IMR-90 (cell line): ENCODE data around the gene PKP3. TPM values are rescaled to one million over a fixed set of nuclear protein-coding genes. Genes with fewer than 3 reads are reported as not detected.

Experiments used
- ATAC-seq: fragments of 200-7000 bp; cut with Tn5 transposase; 2 replicates; pipeline ENCODE4 v1.9.1; 2020; ENCODE audit warnings: low read depth, mild to moderate bottlenecking, moderate library complexity
- BruUV-seq: library from RNA; stranded (reverse); fragments of 400-500 nt; replicated peaks from 2 replicates; lab custom pipeline; 2021; lab: Mats Ljungman, UMichigan
- CTCF ChIA-PET: fragments of 300-600 bp; formaldehyde crosslinking; extraction: SDS; loops from one replicate; lab custom pipeline; 2021; ENCODE audit warnings: antibody characterized with exemption; lab: Yijun Ruan, JAX
- POLR2A ChIA-PET: fragments of 300-600 bp; sonication (Branson Sonifier 250); formaldehyde crosslinking; loops from one replicate; lab custom pipeline; 2022; ENCODE audit warnings: antibody characterized with exemption; ENCODE audit not compliant: unreplicated experiment; lab: Charles Lee
- DNase-seq: peaks from one replicate; pipeline ENCODE4 v3.0.0; 2013
- H2AFZ ChIP-seq: replicated peaks from 2 replicates; pipeline ENCODE3; 2013; ENCODE audit warnings: low read length, mild to moderate bottlenecking; ENCODE audit not compliant: poor library complexity
- H2AK5ac ChIP-seq: 2 replicates; pipeline ENCODE4 v1.6.1; 2013; ENCODE audit warnings: low read depth, low read length, inconsistent platforms
- H2AK9ac ChIP-seq: replicated peaks from 2 replicates; pipeline ENCODE3; 2013; ENCODE audit warnings: mild to moderate bottlenecking, low read depth, low read length, moderate library complexity; ENCODE audit not compliant: poor library complexity
- H2BK120ac ChIP-seq: 2 replicates; pipeline ENCODE4 v1.6.1; 2013; ENCODE audit warnings: low read depth, low read length, inconsistent platforms
- H2BK15ac ChIP-seq: 3 replicates; pipeline ENCODE4 v1.6.1; 2013; ENCODE audit warnings: low read depth, low read length, inconsistent platforms
- H2BK20ac ChIP-seq: 2 replicates; pipeline ENCODE4 v1.6.1; 2013; ENCODE audit warnings: low read depth, mild to moderate bottlenecking, inconsistent platforms, low read length, moderate library complexity
- H2BK5ac ChIP-seq: 2 replicates; pipeline ENCODE4 v1.6.1; 2013; ENCODE audit warnings: mild to moderate bottlenecking, low read depth, low read length, inconsistent platforms; ENCODE audit not compliant: poor library complexity, severe bottlenecking
- H3K14ac ChIP-seq: replicated peaks from 2 replicates; pipeline ENCODE4 v1.6.1; 2013; ENCODE audit warnings: low read depth, low read length, inconsistent platforms
- H3K18ac ChIP-seq: 2 replicates; pipeline ENCODE4 v1.6.1; 2013; ENCODE audit warnings: low read depth, low read length, control low read depth
- H3K23ac ChIP-seq: 2 replicates; pipeline ENCODE4 v1.6.1; 2013; ENCODE audit warnings: low read depth, low read length, inconsistent platforms
- H3K27ac ChIP-seq: 2 replicates; pipeline ENCODE4 v1.5.1; 2013; ENCODE audit warnings: mild to moderate bottlenecking, control low read depth, low read length; ENCODE audit not compliant: insufficient read depth
- H3K27me3 ChIP-seq: 2 replicates; pipeline ENCODE4 v1.6.1; 2013; ENCODE audit warnings: low read length; ENCODE audit not compliant: control insufficient read depth, insufficient read depth
- H3K36me3 ChIP-seq: 2 replicates; pipeline ENCODE4 v1.6.1; 2013; ENCODE audit warnings: low read length, mixed read lengths; ENCODE audit not compliant: control insufficient read depth, insufficient read depth
- H3K4ac ChIP-seq: 2 replicates; pipeline ENCODE4 v1.6.1; 2013; ENCODE audit warnings: low read depth, low read length, inconsistent platforms
- H3K4me1 ChIP-seq: 2 replicates; pipeline ENCODE4 v1.6.1; 2013; ENCODE audit warnings: low read length, mixed read lengths; ENCODE audit not compliant: control insufficient read depth, insufficient read depth
- H3K4me2 ChIP-seq: 2 replicates; pipeline ENCODE4 v1.6.1; 2013; ENCODE audit warnings: low read depth, mild to moderate bottlenecking, control low read depth, low read length, moderate library complexity
- H3K4me3 ChIP-seq: 2 replicates; pipeline ENCODE4 v1.5.1; 2013; ENCODE audit warnings: low read depth, mild to moderate bottlenecking, control low read depth, low read length, moderate library complexity; ENCODE audit not compliant: insufficient read depth
- H3K56ac ChIP-seq: 2 replicates; pipeline ENCODE4 v1.6.1; 2013; ENCODE audit warnings: low read length, inconsistent platforms; ENCODE audit not compliant: insufficient read depth; ENCODE audit errors: extremely low read depth
- H3K79me1 ChIP-seq, 2 experiments: 2 replicates each; pipeline ENCODE4 v1.6.1; 2013; ENCODE audit warnings: low read length in 2 of 2, inconsistent platforms in 1 of 2, low read depth in 1 of 2
- H3K9ac ChIP-seq: 2 replicates; pipeline ENCODE4 v1.6.1; 2013; ENCODE audit warnings: low read depth, low read length, control low read depth
- H3K9me1 ChIP-seq: 2 replicates; pipeline ENCODE4 v1.6.1; 2013; ENCODE audit warnings: low read length, inconsistent platforms; ENCODE audit not compliant: insufficient read depth
- H3K9me3 ChIP-seq: 2 replicates; pipeline ENCODE4 v1.6.1; 2013; ENCODE audit warnings: low read length; ENCODE audit not compliant: control insufficient read depth, insufficient read depth
- H4K20me1 ChIP-seq: 2 replicates; pipeline ENCODE4 v1.6.1; 2013; ENCODE audit warnings: low read length, inconsistent platforms; ENCODE audit not compliant: insufficient read depth
- H4K5ac ChIP-seq: 2 replicates; pipeline ENCODE4 v1.6.1; 2013; ENCODE audit warnings: mild to moderate bottlenecking, low read depth, low read length, control low read depth
- H4K8ac ChIP-seq, 2 experiments: 2 replicates each; pipeline ENCODE4 v1.6.1; 2013; ENCODE audit warnings: low read depth in 2 of 2, low read length in 2 of 2, control low read depth in 1 of 2, inconsistent platforms in 1 of 2
- H4K91ac ChIP-seq: 2 replicates; pipeline ENCODE4 v1.6.1; 2013; ENCODE audit warnings: low read depth, low read length, inconsistent platforms; ENCODE audit not compliant: insufficient read depth
- BHLHE40 ChIP-seq: fragments of 150-350 bp; IDR thresholded peaks from 2 replicates; pipeline ENCODE4 v1.6.1; 2016; ENCODE audit warnings: mild to moderate bottlenecking, low read depth, low read length
- MAFK ChIP-seq: IDR thresholded peaks from 2 replicates; pipeline ENCODE4 v1.6.1; 2012; ENCODE audit warnings: low read depth, low read length, improper control_type of control experiment
- MXI1 ChIP-seq: IDR thresholded peaks from 2 replicates; pipeline ENCODE4 v1.6.1; 2012; ENCODE audit warnings: low read depth, mild to moderate bottlenecking, low read length, moderate library complexity, borderline replicate concordance
- RAD21 ChIP-seq: IDR thresholded peaks from 2 replicates; pipeline ENCODE4 v1.6.1; 2012; ENCODE audit warnings: low read length, improper control_type of control experiment
- RFX5 ChIP-seq: IDR thresholded peaks from 2 replicates; pipeline ENCODE4 v1.8.0; 2012; ENCODE audit warnings: low read depth, mild to moderate bottlenecking, low read length, moderate library complexity
- WGBS, 2 experiments: methylation state at CpG; one replicate each; pipeline versions ENCODE4 v1.1.5 to v1.1.7; 2013; ENCODE audit warnings: missing lambda C conversion rate in 2 of 2; ENCODE audit not compliant: insufficient read length in 1 of 2; ENCODE audit errors: extremely low coverage in 2 of 2; 5-methylcytosine and 5-hydroxymethylcytosine counted together
- dilution Hi-C: fragments of 300-500 bp; cut with HindIII; formaldehyde crosslinking; loops from one replicate; pipeline ENCODE4 v1.14.3; 2018; ENCODE audit warnings: low sequenced_read_pairs; ENCODE audit not compliant: unreplicated experiment
- in situ Hi-C: fragments of 300-500 bp; cut with MboI; formaldehyde crosslinking; loops from 3 replicates; pipeline ENCODE4 v1.14.3; 2019; ENCODE audit warnings: low sequenced_read_pairs, inconsistent platforms, mixed read lengths
- intact Hi-C: fragments of 100-400 bp; cut with micrococcal nuclease; formaldehyde crosslinking; loops from 2 replicates; pipeline ENCODE4 v1.10.0; 2022
- polyA plus RNA-seq, 3 experiments: library from polyadenylated mRNA; depleted of rRNA; stranded (reverse); fragments of >200 nt; gene quantifications; 2 replicates each; pipeline ENCODE4 v1.2.3, GENCODE V29; 2012; ENCODE audit warnings: low replicate concordance in 1 of 3
- total RNA-seq: library from RNA; depleted of rRNA; stranded (reverse); fragments of >200 nt; gene quantifications from 2 replicates; pipeline ENCODE4 v1.2.3, GENCODE V29; 2012
- TF ChIP-seq, protein P1 (sequence below): fragments of 150-350 bp; IDR thresholded peaks from 2 replicates; pipeline ENCODE4 v1.6.1; 2017; ENCODE audit warnings: mild to moderate bottlenecking, antibody characterized with exemption, low read length, low read depth

Gene PKP3
- total and polyA plus RNA-seq, 2 of the 4 experiments (the other 2 are of a cell fraction) = 1.5 to 2.2 TPM

- Histone ChIP-seq H4K91ac (no peak overlapping the region), H3K14ac (no peak overlapping the region), H3K4me2 (no peak overlapping the region), H3K9me1 (no peaks in the 10 kb centered on the region), H3K79me1 (no peaks in the 10 kb centered on the region), H3K56ac (no peak overlapping the region), H4K8ac (no peak overlapping the region), H2BK15ac (no peak overlapping the region), H3K4me3 (no peak overlapping the region), H3K4ac (no peak overlapping the region), H4K5ac (no peak overlapping the region), H2AK5ac (no peak overlapping the region), H2BK5ac (no peak overlapping the region), H3K4me1 (peaks cover 5% of the 10 kb centered on the region; the same call in 1 of the 2 replicates), H4K20me1 (no peaks in the 10 kb centered on the region), H3K36me3 (no peaks in the 10 kb centered on the region), H2AFZ (no peak overlapping the region), H3K9me3 (no peaks in the 10 kb centered on the region), H3K23ac (no peak overlapping the region), H2BK20ac (no peak overlapping the region), H3K27ac (no peak overlapping the region), H3K27me3 (peaks cover 47% of the 10 kb centered on the region), H2AK9ac (no peak overlapping the region), H3K18ac (no peak overlapping the region), H2BK120ac (no peak overlapping the region), H3K9ac (no peak overlapping the region)
- dilution Hi-C loops (no loop called here), in situ Hi-C loops (no loop called here), intact Hi-C loops (no loop called here)
- CTCF ChIA-PET = no interaction called here
- TF ChIP-seq, protein P1, sequence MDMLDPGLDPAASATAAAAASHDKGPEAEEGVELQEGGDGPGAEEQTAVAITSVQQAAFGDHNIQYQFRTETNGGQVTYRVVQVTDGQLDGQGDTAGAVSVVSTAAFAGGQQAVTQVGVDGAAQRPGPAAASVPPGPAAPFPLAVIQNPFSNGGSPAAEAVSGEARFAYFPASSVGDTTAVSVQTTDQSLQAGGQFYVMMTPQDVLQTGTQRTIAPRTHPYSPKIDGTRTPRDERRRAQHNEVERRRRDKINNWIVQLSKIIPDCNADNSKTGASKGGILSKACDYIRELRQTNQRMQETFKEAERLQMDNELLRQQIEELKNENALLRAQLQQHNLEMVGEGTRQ = no peak
- no peak for TF ChIP-seq BHLHE40
- TF ChIP-seq RFX5 = no peak
- TF ChIP-seq MAFK = no peak
- no peak for TF ChIP-seq RAD21
- TF ChIP-seq MXI1 = no peak
- ATAC-seq = no peak
- 89% methylated on average over 3 of the region's 21 CpGs; no CpG with 5 or more reads in 1 of the 2 experiments for WGBS, 2 experiments
- BruUV-seq = no TSS peak
- POLR2A ChIA-PET = no interaction called here
- DNase-seq = no peak
Measured at GRCh38 chr11:420911-421321, 26.9 kb downstream of the PKP3 start.
